Right lobe of liver (tissue), 4 donors: ENCODE measurements around the gene TTLL3.

Experiments used
- POLR2A ChIP-seq: fragments of 450-650 bp; IDR thresholded peaks from one replicate; pipeline ENCODE4 v1.6.1; 2017; ENCODE audit warnings: antibody characterized with exemption, mild to moderate bottlenecking
- TF ChIP-seq, protein P1 (sequence below), 4 donors: fragments of 200-600 bp in 3 of 4; fragments of 450-650 bp in 1 of 4; IDR thresholded peaks; one replicate each; pipeline versions ENCODE4 v1.5.1 to v1.8.0; 2016 to 2022; ENCODE audit warnings: antibody characterized with exemption in 4 of 4, mild to moderate bottlenecking in 2 of 4
- donor health status: DM: no; HTN: no; CAD: no.
- donor health status: DM: no; HTN: no; CAD: no.
- donor health status: DM: no; HTN: yes; CAD: no.

DNA sequence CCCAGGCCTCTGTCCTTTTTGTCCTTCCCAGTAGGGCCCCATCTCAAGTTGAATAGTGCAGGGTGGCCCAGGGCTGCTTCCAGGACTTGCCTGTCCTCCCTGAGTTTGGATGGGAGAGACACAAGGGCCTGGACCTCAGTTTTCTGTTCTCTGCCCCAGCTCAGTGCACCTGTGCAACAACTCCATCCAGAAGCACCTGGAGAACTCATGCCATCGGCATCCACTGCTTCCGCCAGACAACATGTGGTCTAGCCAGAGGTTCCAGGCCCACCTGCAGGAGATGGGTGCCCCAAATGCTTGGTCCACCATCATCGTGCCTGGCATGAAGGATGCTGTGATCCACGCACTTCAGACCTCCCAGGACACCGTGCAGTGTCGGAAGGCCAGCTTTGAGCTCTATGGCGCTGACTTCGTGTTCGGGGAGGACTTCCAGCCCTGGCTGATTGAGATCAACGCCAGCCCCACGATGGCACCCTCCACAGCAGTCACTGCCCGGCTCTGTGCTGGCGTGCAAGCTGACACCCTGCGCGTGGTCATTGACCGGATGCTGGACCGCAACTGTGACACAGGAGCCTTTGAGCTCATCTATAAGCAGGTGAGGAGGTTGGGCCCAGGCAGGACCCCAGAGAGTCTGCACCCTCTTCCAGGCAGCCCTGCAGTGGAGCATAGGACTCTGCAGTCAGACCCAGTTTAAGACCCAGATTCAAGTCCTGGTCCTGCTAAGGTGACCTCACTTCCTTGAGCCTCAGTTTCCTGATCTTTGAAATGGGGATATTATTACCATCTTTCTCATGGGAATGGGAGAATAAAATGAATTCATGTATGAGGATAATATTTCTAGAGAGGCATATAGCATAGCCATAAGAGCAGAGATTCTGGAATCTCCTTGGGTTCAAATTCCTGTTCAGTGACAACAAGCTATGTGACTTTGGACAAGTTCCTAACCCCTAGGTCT lies 19.0 kb downstream of the TTLL3 start:
- TF ChIP-seq POLR2A, result no peak
- TF ChIP-seq, protein P1, sequence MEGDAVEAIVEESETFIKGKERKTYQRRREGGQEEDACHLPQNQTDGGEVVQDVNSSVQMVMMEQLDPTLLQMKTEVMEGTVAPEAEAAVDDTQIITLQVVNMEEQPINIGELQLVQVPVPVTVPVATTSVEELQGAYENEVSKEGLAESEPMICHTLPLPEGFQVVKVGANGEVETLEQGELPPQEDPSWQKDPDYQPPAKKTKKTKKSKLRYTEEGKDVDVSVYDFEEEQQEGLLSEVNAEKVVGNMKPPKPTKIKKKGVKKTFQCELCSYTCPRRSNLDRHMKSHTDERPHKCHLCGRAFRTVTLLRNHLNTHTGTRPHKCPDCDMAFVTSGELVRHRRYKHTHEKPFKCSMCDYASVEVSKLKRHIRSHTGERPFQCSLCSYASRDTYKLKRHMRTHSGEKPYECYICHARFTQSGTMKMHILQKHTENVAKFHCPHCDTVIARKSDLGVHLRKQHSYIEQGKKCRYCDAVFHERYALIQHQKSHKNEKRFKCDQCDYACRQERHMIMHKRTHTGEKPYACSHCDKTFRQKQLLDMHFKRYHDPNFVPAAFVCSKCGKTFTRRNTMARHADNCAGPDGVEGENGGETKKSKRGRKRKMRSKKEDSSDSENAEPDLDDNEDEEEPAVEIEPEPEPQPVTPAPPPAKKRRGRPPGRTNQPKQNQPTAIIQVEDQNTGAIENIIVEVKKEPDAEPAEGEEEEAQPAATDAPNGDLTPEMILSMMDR (IDR thresholded peaks at IDR 0.05), result no peak
